IMR-90 (cell line): ENCODE data around the gene GNG8. TPM values are rescaled to one million over a fixed set of nuclear protein-coding genes. Genes with fewer than 3 reads are reported as not detected.

Experiments used
- ATAC-seq: fragments of 200-7000 bp; cut with Tn5 transposase; 2 replicates; pipeline ENCODE4 v1.9.1; 2020; ENCODE audit warnings: low read depth, mild to moderate bottlenecking, moderate library complexity
- BruUV-seq: library from RNA; stranded (reverse); fragments of 400-500 nt; replicated peaks from 2 replicates; lab custom pipeline; 2021; lab: Mats Ljungman, UMichigan
- CTCF ChIA-PET: fragments of 300-600 bp; formaldehyde crosslinking; extraction: SDS; loops from one replicate; lab custom pipeline; 2021; ENCODE audit warnings: antibody characterized with exemption; lab: Yijun Ruan, JAX
- POLR2A ChIA-PET: fragments of 300-600 bp; sonication (Branson Sonifier 250); formaldehyde crosslinking; loops from one replicate; lab custom pipeline; 2022; ENCODE audit warnings: antibody characterized with exemption; ENCODE audit not compliant: unreplicated experiment; lab: Charles Lee
- DNase-seq: peaks from one replicate; pipeline ENCODE4 v3.0.0; 2013
- H2AFZ ChIP-seq: replicated peaks from 2 replicates; pipeline ENCODE3; 2013; ENCODE audit warnings: low read length, mild to moderate bottlenecking; ENCODE audit not compliant: poor library complexity
- H2AK5ac ChIP-seq: 2 replicates; pipeline ENCODE4 v1.6.1; 2013; ENCODE audit warnings: low read depth, low read length, inconsistent platforms
- H2AK9ac ChIP-seq: replicated peaks from 2 replicates; pipeline ENCODE3; 2013; ENCODE audit warnings: mild to moderate bottlenecking, low read depth, low read length, moderate library complexity; ENCODE audit not compliant: poor library complexity
- H2BK120ac ChIP-seq: 2 replicates; pipeline ENCODE4 v1.6.1; 2013; ENCODE audit warnings: low read depth, low read length, inconsistent platforms
- H2BK15ac ChIP-seq: 3 replicates; pipeline ENCODE4 v1.6.1; 2013; ENCODE audit warnings: low read depth, low read length, inconsistent platforms
- H2BK20ac ChIP-seq: 2 replicates; pipeline ENCODE4 v1.6.1; 2013; ENCODE audit warnings: low read depth, mild to moderate bottlenecking, inconsistent platforms, low read length, moderate library complexity
- H2BK5ac ChIP-seq: 2 replicates; pipeline ENCODE4 v1.6.1; 2013; ENCODE audit warnings: mild to moderate bottlenecking, low read depth, low read length, inconsistent platforms; ENCODE audit not compliant: poor library complexity, severe bottlenecking
- H3K14ac ChIP-seq: replicated peaks from 2 replicates; pipeline ENCODE4 v1.6.1; 2013; ENCODE audit warnings: low read depth, low read length, inconsistent platforms
- H3K18ac ChIP-seq: 2 replicates; pipeline ENCODE4 v1.6.1; 2013; ENCODE audit warnings: low read depth, low read length, control low read depth
- H3K23ac ChIP-seq: 2 replicates; pipeline ENCODE4 v1.6.1; 2013; ENCODE audit warnings: low read depth, low read length, inconsistent platforms
- H3K27ac ChIP-seq: 2 replicates; pipeline ENCODE4 v1.5.1; 2013; ENCODE audit warnings: mild to moderate bottlenecking, control low read depth, low read length; ENCODE audit not compliant: insufficient read depth
- H3K27me3 ChIP-seq: 2 replicates; pipeline ENCODE4 v1.6.1; 2013; ENCODE audit warnings: low read length; ENCODE audit not compliant: control insufficient read depth, insufficient read depth
- H3K36me3 ChIP-seq: 2 replicates; pipeline ENCODE4 v1.6.1; 2013; ENCODE audit warnings: low read length, mixed read lengths; ENCODE audit not compliant: control insufficient read depth, insufficient read depth
- H3K4ac ChIP-seq: 2 replicates; pipeline ENCODE4 v1.6.1; 2013; ENCODE audit warnings: low read depth, low read length, inconsistent platforms
- H3K4me1 ChIP-seq: 2 replicates; pipeline ENCODE4 v1.6.1; 2013; ENCODE audit warnings: low read length, mixed read lengths; ENCODE audit not compliant: control insufficient read depth, insufficient read depth
- H3K4me2 ChIP-seq: 2 replicates; pipeline ENCODE4 v1.6.1; 2013; ENCODE audit warnings: low read depth, mild to moderate bottlenecking, control low read depth, low read length, moderate library complexity
- H3K4me3 ChIP-seq: 2 replicates; pipeline ENCODE4 v1.5.1; 2013; ENCODE audit warnings: low read depth, mild to moderate bottlenecking, control low read depth, low read length, moderate library complexity; ENCODE audit not compliant: insufficient read depth
- H3K56ac ChIP-seq: 2 replicates; pipeline ENCODE4 v1.6.1; 2013; ENCODE audit warnings: low read length, inconsistent platforms; ENCODE audit not compliant: insufficient read depth; ENCODE audit errors: extremely low read depth
- H3K79me1 ChIP-seq, 2 experiments: 2 replicates each; pipeline ENCODE4 v1.6.1; 2013; ENCODE audit warnings: low read length in 2 of 2, inconsistent platforms in 1 of 2, low read depth in 1 of 2
- H3K9ac ChIP-seq: 2 replicates; pipeline ENCODE4 v1.6.1; 2013; ENCODE audit warnings: low read depth, low read length, control low read depth
- H3K9me1 ChIP-seq: 2 replicates; pipeline ENCODE4 v1.6.1; 2013; ENCODE audit warnings: low read length, inconsistent platforms; ENCODE audit not compliant: insufficient read depth
- H3K9me3 ChIP-seq: 2 replicates; pipeline ENCODE4 v1.6.1; 2013; ENCODE audit warnings: low read length; ENCODE audit not compliant: control insufficient read depth, insufficient read depth
- H4K20me1 ChIP-seq: 2 replicates; pipeline ENCODE4 v1.6.1; 2013; ENCODE audit warnings: low read length, inconsistent platforms; ENCODE audit not compliant: insufficient read depth
- H4K5ac ChIP-seq: 2 replicates; pipeline ENCODE4 v1.6.1; 2013; ENCODE audit warnings: mild to moderate bottlenecking, low read depth, low read length, control low read depth
- H4K8ac ChIP-seq, 2 experiments: 2 replicates each; pipeline ENCODE4 v1.6.1; 2013; ENCODE audit warnings: low read depth in 2 of 2, low read length in 2 of 2, control low read depth in 1 of 2, inconsistent platforms in 1 of 2
- H4K91ac ChIP-seq: 2 replicates; pipeline ENCODE4 v1.6.1; 2013; ENCODE audit warnings: low read depth, low read length, inconsistent platforms; ENCODE audit not compliant: insufficient read depth
- BHLHE40 ChIP-seq: fragments of 150-350 bp; IDR thresholded peaks from 2 replicates; pipeline ENCODE4 v1.6.1; 2016; ENCODE audit warnings: mild to moderate bottlenecking, low read depth, low read length
- CEBPB ChIP-seq: IDR thresholded peaks from 2 replicates; pipeline ENCODE4 v1.6.1; 2012; ENCODE audit warnings: low read depth, low read length, improper control_type of control experiment
- CHD1 ChIP-seq: IDR thresholded peaks from 2 replicates; pipeline ENCODE4 v1.6.1; 2012; ENCODE audit warnings: low read depth, low read length, improper control_type of control experiment
- CTCF ChIP-seq: conservative IDR thresholded peaks from 2 replicates; pipeline ENCODE4 v1.5.1; 2012; ENCODE audit warnings: mild to moderate bottlenecking, low read depth, low read length, improper control_type of control experiment
- FOS ChIP-seq: fragments of 150-350 bp; IDR thresholded peaks from 2 replicates; pipeline ENCODE4 v1.6.1; 2016; ENCODE audit warnings: low read depth, low read length
- MAFK ChIP-seq: IDR thresholded peaks from 2 replicates; pipeline ENCODE4 v1.6.1; 2012; ENCODE audit warnings: low read depth, low read length, improper control_type of control experiment
- MAZ ChIP-seq: IDR thresholded peaks from 2 replicates; pipeline ENCODE4 v1.6.1; 2012; ENCODE audit warnings: low read depth, mild to moderate bottlenecking, low read length, improper control_type of control experiment, moderate library complexity, borderline replicate concordance
- MXI1 ChIP-seq: IDR thresholded peaks from 2 replicates; pipeline ENCODE4 v1.6.1; 2012; ENCODE audit warnings: low read depth, mild to moderate bottlenecking, low read length, moderate library complexity, borderline replicate concordance
- NFE2L2 ChIP-seq: fragments of 150-350 bp; IDR thresholded peaks from 2 replicates; pipeline ENCODE4 v1.6.1; 2016; ENCODE audit warnings: low read depth, mild to moderate bottlenecking, low read length
- POLR2A ChIP-seq: IDR thresholded peaks from 2 replicates; pipeline ENCODE4 v1.6.1; 2012; ENCODE audit warnings: mild to moderate bottlenecking, low read depth, low read length
- RCOR1 ChIP-seq: IDR thresholded peaks from 2 replicates; pipeline ENCODE4 v1.6.1; 2012; ENCODE audit warnings: mild to moderate bottlenecking, low read length, improper control_type of control experiment; ENCODE audit not compliant: insufficient replicate concordance
- RFX5 ChIP-seq: IDR thresholded peaks from 2 replicates; pipeline ENCODE4 v1.8.0; 2012; ENCODE audit warnings: low read depth, mild to moderate bottlenecking, low read length, moderate library complexity
- SMC3 ChIP-seq: fragments of 150-350 bp; IDR thresholded peaks from 2 replicates; pipeline ENCODE4 v1.6.1; 2016; ENCODE audit warnings: low read depth, mild to moderate bottlenecking, antibody characterized with exemption, low read length, moderate library complexity
- USF2 ChIP-seq: fragments of 150-350 bp; IDR thresholded peaks from 2 replicates; pipeline ENCODE4 v1.6.1; 2017; ENCODE audit warnings: mild to moderate bottlenecking, antibody characterized with exemption, low read length, low read depth
- WGBS, 2 experiments: methylation state at CpG; one replicate each; pipeline versions ENCODE4 v1.1.5 to v1.1.7; 2013; ENCODE audit warnings: missing lambda C conversion rate in 2 of 2; ENCODE audit not compliant: insufficient read length in 1 of 2; ENCODE audit errors: extremely low coverage in 2 of 2; 5-methylcytosine and 5-hydroxymethylcytosine counted together
- dilution Hi-C: fragments of 300-500 bp; cut with HindIII; formaldehyde crosslinking; loops from one replicate; pipeline ENCODE4 v1.14.3; 2018; ENCODE audit warnings: low sequenced_read_pairs; ENCODE audit not compliant: unreplicated experiment
- in situ Hi-C: fragments of 300-500 bp; cut with MboI; formaldehyde crosslinking; loops from 3 replicates; pipeline ENCODE4 v1.14.3; 2019; ENCODE audit warnings: low sequenced_read_pairs, inconsistent platforms, mixed read lengths
- intact Hi-C: fragments of 100-400 bp; cut with micrococcal nuclease; formaldehyde crosslinking; loops from 2 replicates; pipeline ENCODE4 v1.10.0; 2022
- polyA plus RNA-seq, 3 experiments: library from polyadenylated mRNA; depleted of rRNA; stranded (reverse); fragments of >200 nt; gene quantifications; 2 replicates each; pipeline ENCODE4 v1.2.3, GENCODE V29; 2012; ENCODE audit warnings: low replicate concordance in 1 of 3
- total RNA-seq: library from RNA; depleted of rRNA; stranded (reverse); fragments of >200 nt; gene quantifications from 2 replicates; pipeline ENCODE4 v1.2.3, GENCODE V29; 2012

Gene GNG8
- total and polyA plus RNA-seq, 2 of the 4 experiments (the other 2 are of a cell fraction), result not detected

- Histone ChIP-seq H2BK15ac (peak overlapping the region; percentile 62; the same call in 1 of the 3 replicates), H3K4ac (peak overlapping the region; percentile 8), H3K4me1 (peaks cover 27% of the 10 kb centered on the region), H3K4me3 (no peak overlapping the region), H3K18ac (peak overlapping the region; percentile 20; the same call in 1 of the 2 replicates), H3K79me1 (peaks cover 0 to 6% of the 10 kb centered on the region in 2 experiments; a peak in 1 of 4 replicates), H4K91ac (peak overlapping the region; percentile 51; the same call in 1 of the 2 replicates), H2AK9ac (peak overlapping the region; percentile 23), H4K20me1 (peaks cover 14% of the 10 kb centered on the region), H3K9me3 (no peaks in the 10 kb centered on the region), H4K8ac (0 out of 4 replicates have a peak overlapping the region, but pooled peaks of 1 of the 2 experiments have one; percentile 47), H4K5ac (no peak overlapping the region), H2AK5ac (peak overlapping the region; percentile 84), H3K27ac (no peak overlapping the region), H2AFZ (no peak overlapping the region), H3K9me1 (peaks cover 15% of the 10 kb centered on the region; the same call in 1 of the 2 replicates), H3K14ac (0 out of 2 replicates have a peak overlapping the region, but pooled peaks have one; percentile 33), H2BK120ac (peak overlapping the region; percentile 42), H3K27me3 (no peaks in the 10 kb centered on the region), H2BK20ac (peak overlapping the region; percentile 5), H3K23ac (no peak overlapping the region; the same call in 1 of the 2 replicates), H3K36me3 (no peaks in the 10 kb centered on the region), H2BK5ac (no peak overlapping the region), H3K56ac (no peak overlapping the region), H3K4me2 (no peak overlapping the region), H3K9ac (no peak overlapping the region)
- dilution Hi-C loops (no loop called here), in situ Hi-C loops (no loop called here), intact Hi-C loops (loop anchor here (10.0 kb wide), 1 partner anchor 127 kb away; the partner anchor contains the start of genes FKRP and STRN4)
- CTCF ChIA-PET, result interaction anchor here (1.7 to 2.0 kb wide), 2 partner anchors 42 to 44 kb away, joined by 4 to 18 read pairs; partner anchors contain the start of gene DACT3
- no peak for ATAC-seq
- POLR2A ChIA-PET, result no interaction called here
- 100% methylated on average over 3 of the region's 6 CpGs; no CpG with 5 or more reads in 1 of the 2 experiments for WGBS, 2 experiments
- TF ChIP-seq SMC3 (no peak), CHD1 (no peak), RFX5 (no peak), NFE2L2 (no peak), POLR2A (no peak), CTCF (no peak), MXI1 (no peak), RCOR1 (no peak), MAZ (no peak), FOS (no peak), MAFK (no peak), BHLHE40 (no peak), CEBPB (no peak), USF2 (no peak)
- no peak for DNase-seq
- BruUV-seq, result no TSS peak
Measured at GRCh38 chr19:46617601-46618000, 18.4 kb downstream of the GNG8 start.
